ENCODE data around the gene HLA-DPA1. TPM values are rescaled to one million over a fixed set of nuclear protein-coding genes. Genes with fewer than 3 reads are reported as not detected.

HLA-DPA1 gene
- total RNA-seq, 4 donors from 2014 or later: 15.4 to 172 (median 67.6) TPM

DNA sequence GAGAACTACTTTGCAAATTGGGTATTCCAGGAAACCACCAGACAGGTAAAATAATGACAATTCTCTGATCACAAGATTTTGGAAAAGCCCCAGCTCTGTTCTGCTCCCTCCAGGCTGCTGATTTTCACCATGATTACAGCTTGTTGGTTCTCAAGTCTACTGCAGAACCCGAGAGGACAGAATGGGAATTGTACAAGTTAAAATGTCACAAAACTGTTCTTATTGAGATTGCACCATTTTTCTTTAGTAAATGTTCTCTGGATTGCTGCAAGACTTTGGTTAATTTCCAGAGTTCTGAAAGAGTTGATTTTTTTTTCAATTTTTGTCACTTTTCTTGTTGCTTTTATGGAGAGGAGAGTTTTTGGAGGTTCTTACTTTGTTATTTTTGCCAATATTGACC, 36.9 kb downstream of the HLA-DPA1 start:
- Histone ChIP-seq H3K27ac (no peak overlapping the region), H3K36me3 (no peaks in the 10 kb centered on the region), H3K4me1 (no peaks in the 10 kb centered on the region), H3K27me3 (no peaks in the 10 kb centered on the region), H3K9me3 (no peaks in the 10 kb centered on the region), H3K4me3 (replicated peaks in 1 of 3) (no peak overlapping the region)
- no peak for TF ChIP-seq CTCF (IDR thresholded peaks at IDR 0.05)
- TF ChIP-seq POLR2A (IDR thresholded peaks at IDR 0.05): no peak
- WGBS, 2 donors: 55 to 68% methylated on average over 1 of the region's 1 CpG
- DNase-seq: no peak
- intact Hi-C loops (cut with DNase I): no loop called here

DNA sequence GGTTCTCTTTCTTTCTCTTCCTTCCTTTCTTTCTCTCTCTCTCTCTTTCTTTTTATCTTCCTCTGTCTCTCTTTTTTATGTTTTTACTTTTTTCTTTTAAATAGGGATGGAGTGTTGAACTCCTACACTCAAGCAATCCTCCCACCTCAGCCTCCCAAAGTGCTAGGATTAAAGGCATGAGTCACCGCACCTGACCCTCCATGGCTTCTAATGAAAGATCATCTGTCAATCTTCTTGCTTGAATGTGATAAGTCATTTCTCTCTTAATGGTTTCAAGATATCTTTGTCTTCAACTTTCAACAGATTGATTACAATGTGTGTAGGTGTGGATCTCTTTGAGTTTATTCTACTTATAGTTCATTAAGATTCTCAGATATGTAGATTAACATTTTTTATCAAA, 38.9 kb downstream of the HLA-DPA1 start:
- Histone ChIP-seq H3K4me1 (no peaks in the 10 kb centered on the region), H3K27me3 (no peaks in the 10 kb centered on the region), H3K4me3 (replicated peaks in 1 of 3) (no peak overlapping the region), H3K36me3 (no peaks in the 10 kb centered on the region), H3K27ac (no peak overlapping the region), H3K9me3 (no peaks in the 10 kb centered on the region)
- DNase-seq: no peak
- TF ChIP-seq POLR2A (IDR thresholded peaks at IDR 0.05) (no peak), CTCF (IDR thresholded peaks at IDR 0.05) (no peak)
- 92 to 98% methylated on average over 1 of the region's 1 CpG for WGBS, 2 donors
- intact Hi-C loops (cut with DNase I): no loop called here

DNA sequence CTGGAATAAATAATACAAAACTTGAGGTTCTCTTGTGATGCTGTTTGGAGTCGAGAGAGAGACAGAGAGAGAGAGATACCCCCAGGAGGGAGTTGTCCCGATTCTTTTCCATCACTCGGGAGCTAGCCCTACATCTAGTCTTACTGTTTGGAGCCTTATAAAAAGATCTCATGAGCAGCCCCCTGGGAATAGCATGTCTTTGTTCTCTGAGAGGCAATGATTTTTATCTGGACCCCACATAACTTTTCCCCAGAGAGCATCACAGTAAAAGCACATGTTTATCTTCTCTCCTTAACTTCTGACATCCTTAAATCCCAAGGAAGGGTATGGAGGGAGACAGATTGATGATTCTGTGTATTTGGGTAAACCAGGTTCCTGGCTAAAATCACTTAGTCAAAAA, 43.2 kb downstream of the HLA-DPA1 start:
- no peaks in the 10 kb centered on the region for H3K4me1 ChIP-seq
- intact Hi-C loops (cut with DNase I): no loop called here
- TF ChIP-seq POLR2A (IDR thresholded peaks at IDR 0.05) (no peak), CTCF (IDR thresholded peaks at IDR 0.05) (no peak)
- H3K4me3 ChIP-seq (replicated peaks in 1 of 3): no peak overlapping the region
- H3K9me3 ChIP-seq: no peaks in the 10 kb centered on the region
- 56 to 59% methylated on average over 3 of the region's 3 CpGs for WGBS, 2 donors
- H3K27me3 ChIP-seq: no peaks in the 10 kb centered on the region
- no peak for DNase-seq
- H3K36me3 ChIP-seq: no peaks in the 10 kb centered on the region
- peak overlapping the region in 2 of 3 donors; percentile 37 to 45 for H3K27ac ChIP-seq

- H3K27ac ChIP-seq: peak overlapping the region; percentile 22 to 45 (median 38)
- intact Hi-C loops (cut with DNase I): no loop called here
Measured at GRCh38 chr6:33029328-33030184, 43.9 kb downstream of the HLA-DPA1 start.

More at GRCh38 chr6:33029328-33030184, 43.9 kb downstream of the HLA-DPA1 start:
- TF ChIP-seq POLR2A (IDR thresholded peaks at IDR 0.05): no peak
- TF ChIP-seq CTCF (IDR thresholded peaks at IDR 0.05): no peak
- DNase-seq: peak; percentile 23 to 39
- no peak overlapping the region for H3K4me3 ChIP-seq (replicated peaks in 1 of 3)
- H3K4me1 ChIP-seq: no peaks in the 10 kb centered on the region
- 51 to 54% methylated on average over 6 of the region's 6 CpGs for WGBS, 2 donors
- H3K27me3 ChIP-seq: no peaks in the 10 kb centered on the region
- H3K36me3 ChIP-seq: no peaks in the 10 kb centered on the region
- H3K9me3 ChIP-seq: no peaks in the 10 kb centered on the region
